ENCODE data around the gene CXCL17. TPM values are rescaled to one million over a fixed set of nuclear protein-coding genes. Genes with fewer than 3 reads are reported as not detected.

The CXCL17 gene
- total and polyA plus RNA-seq, 12 donors: 0.03 TPM; not detected in 11

DNA sequence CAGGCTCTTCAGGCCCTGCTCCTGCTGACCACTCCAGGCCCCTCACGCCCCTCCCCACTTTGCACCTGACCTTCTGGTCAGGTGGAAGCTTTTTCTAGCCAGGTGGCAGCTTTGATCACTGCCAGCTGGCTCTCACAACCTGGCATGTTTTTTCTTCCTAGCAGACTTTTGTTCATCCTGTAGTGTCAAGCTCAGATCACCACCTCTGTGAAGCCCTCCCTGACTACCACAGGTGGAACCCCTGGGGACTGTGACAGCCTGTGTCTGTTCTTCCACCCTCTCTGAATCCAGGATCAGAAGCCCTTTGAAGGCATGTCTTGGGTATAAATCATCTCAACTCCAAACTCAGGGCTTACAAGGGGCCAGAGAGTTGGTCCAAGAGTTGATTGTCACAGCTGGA lies 42.3 kb downstream of the CXCL17 start:
- Histone ChIP-seq H3K27me3 (no peaks in the 10 kb centered on the region), H3K27ac (no peak overlapping the region), H3K4me3 (no peak overlapping the region), H3K4me1 (peaks cover 8 to 41% (median 33%) of the 10 kb centered on the region in 9 donors), H3K9me3 (no peaks in the 10 kb centered on the region), H3K36me3 (peaks cover 0 to 21% (median 7%) of the 10 kb centered on the region in 9 donors)
- TF ChIP-seq, protein P1, sequence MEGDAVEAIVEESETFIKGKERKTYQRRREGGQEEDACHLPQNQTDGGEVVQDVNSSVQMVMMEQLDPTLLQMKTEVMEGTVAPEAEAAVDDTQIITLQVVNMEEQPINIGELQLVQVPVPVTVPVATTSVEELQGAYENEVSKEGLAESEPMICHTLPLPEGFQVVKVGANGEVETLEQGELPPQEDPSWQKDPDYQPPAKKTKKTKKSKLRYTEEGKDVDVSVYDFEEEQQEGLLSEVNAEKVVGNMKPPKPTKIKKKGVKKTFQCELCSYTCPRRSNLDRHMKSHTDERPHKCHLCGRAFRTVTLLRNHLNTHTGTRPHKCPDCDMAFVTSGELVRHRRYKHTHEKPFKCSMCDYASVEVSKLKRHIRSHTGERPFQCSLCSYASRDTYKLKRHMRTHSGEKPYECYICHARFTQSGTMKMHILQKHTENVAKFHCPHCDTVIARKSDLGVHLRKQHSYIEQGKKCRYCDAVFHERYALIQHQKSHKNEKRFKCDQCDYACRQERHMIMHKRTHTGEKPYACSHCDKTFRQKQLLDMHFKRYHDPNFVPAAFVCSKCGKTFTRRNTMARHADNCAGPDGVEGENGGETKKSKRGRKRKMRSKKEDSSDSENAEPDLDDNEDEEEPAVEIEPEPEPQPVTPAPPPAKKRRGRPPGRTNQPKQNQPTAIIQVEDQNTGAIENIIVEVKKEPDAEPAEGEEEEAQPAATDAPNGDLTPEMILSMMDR (IDR thresholded peaks at IDR 0.05): no peak
- DNase-seq (no peak), ATAC-seq (no peak)
- intact Hi-C loops (cut with DNase I): no loop called here
- 91 to 95% methylated on average over 1 of the region's 1 CpG for WGBS, 2 donors

DNA sequence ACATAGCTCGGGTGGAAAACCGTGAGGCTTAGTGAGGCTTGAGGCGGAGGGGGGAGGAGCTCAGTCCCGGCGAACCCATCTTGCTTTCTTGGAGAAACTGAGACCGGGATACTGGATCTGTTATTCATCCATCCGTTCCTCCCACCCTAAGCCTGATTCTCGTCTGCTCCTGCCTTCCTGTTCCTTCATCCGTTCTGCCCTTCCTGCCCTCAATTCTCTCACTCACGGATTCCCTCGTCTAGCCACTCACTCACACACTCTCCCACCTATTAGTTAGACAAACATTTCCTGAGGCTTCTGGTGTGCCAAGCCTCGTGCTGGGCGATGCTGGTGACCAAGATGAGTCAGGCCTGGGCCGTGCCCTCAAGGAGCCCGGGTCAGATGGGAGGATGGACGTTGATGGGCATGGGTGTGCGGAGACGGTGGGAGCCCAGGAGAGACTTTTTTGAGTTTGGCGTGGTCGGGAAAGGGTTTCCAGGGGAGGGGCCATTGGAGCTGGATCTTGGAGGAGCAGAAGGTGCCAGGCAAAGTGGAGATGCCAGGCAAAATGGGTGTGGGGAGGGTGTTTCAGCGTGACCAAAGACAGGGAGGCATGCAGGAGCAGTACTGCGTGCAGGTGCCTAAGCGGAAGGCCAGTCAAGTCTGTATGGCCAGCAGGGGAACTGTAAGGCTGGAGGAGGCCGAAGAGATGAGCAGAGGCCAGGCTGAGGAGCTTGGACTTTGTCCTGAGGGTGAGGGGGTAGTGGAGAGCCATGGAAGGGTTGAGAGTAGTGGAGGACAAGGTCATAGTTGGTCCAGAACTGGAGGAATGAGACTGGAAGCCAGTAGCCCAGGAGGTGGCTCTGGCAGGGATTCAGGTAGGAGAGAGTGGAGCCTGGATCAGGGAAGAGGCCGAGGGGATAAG lies 45.2 kb downstream of the CXCL17 start:
- no peaks in the 10 kb centered on the region for H3K9me3 ChIP-seq
- intact Hi-C loops (cut with DNase I): loop anchor here in 3 of 10 donors (1.0 to 5.0 kb wide), 2 partner anchors 40 to 72 kb away; partner anchors contain the start of gene MEGF8 (in 1 of the 3)
- ATAC-seq (peak in 1 of 8 donors; percentile 0), DNase-seq (no peak)
- TF ChIP-seq, protein P1 (IDR thresholded peaks at IDR 0.05): no peak
- peak overlapping the region in 9 of 10 donors; percentile 56 to 86 (median 80) for H3K27ac ChIP-seq
- peak overlapping the region; percentile 41 to 71 (median 60) for H3K4me3 ChIP-seq
- WGBS, 2 donors: 24 to 25% methylated on average over 25 of the region's 25 CpGs
- no peaks in the 10 kb centered on the region for H3K27me3 ChIP-seq
- H3K4me1 ChIP-seq: peaks cover 8 to 41% (median 33%) of the 10 kb centered on the region in 9 donors
- no peaks in the 10 kb centered on the region for H3K36me3 ChIP-seq

GRCh38 chr19:42396381-42397262 lies 46.1 kb downstream of the CXCL17 start:
- peak; percentile 95 to 98 (median 97) for ATAC-seq
- intact Hi-C loops (cut with DNase I): loop anchor here in 3 of 10 donors (1.0 to 5.0 kb wide), 2 partner anchors 41 to 71 kb away; partner anchors contain the start of gene MEGF8 (in 1 of the 3)
- WGBS, 2 donors: 3 to 4% methylated on average over 42 of the region's 42 CpGs

More at GRCh38 chr19:42396381-42397262, 46.1 kb downstream of the CXCL17 start:
- Histone ChIP-seq H3K4me3 (peak overlapping the region; percentile 41 to 71 (median 60)), H3K9me3 (no peaks in the 10 kb centered on the region), H3K27ac (peak overlapping the region in 9 of 10 donors; percentile 75 to 86 (median 80)), H3K4me1 (peaks cover 8 to 32% (median 27%) of the 10 kb centered on the region in 9 donors), H3K36me3 (no peaks in the 10 kb centered on the region), H3K27me3 (peaks cover 0 to 3% (median 0%) of the 10 kb centered on the region in 7 donors)
- TF ChIP-seq, protein P1 (IDR thresholded peaks at IDR 0.05): no peak
- DNase-seq: peak; percentile 98 to 99

Data from heart right ventricle (tissue), 16 donors.